Liver (tissue), 9 donors: ENCODE data around the gene SAP30. TPM values are rescaled to one million over a fixed set of nuclear protein-coding genes. Genes with fewer than 3 reads are reported as not detected.

Experiments used
- DNase-seq: peaks from one replicate; pipeline ENCODE4 v3.0.0-alpha.2; 2017; ENCODE audit warnings: low spot score
- H3K27ac ChIP-seq, 2 donors: one replicate each; pipeline ENCODE4 v1.7.0; 2013; ENCODE audit warnings: inconsistent platforms in 2 of 2, low read length in 2 of 2, control low read depth in 1 of 2, low read depth in 1 of 2, mild to moderate bottlenecking in 1 of 2
- H3K27me3 ChIP-seq, 4 donors: one replicate each; pipeline versions ENCODE4 v1.6.1 to v1.7.0; 2013; ENCODE audit warnings: low read length in 3 of 4, inconsistent platforms in 1 of 4, mild to moderate bottlenecking in 1 of 4, moderate library complexity in 1 of 4; ENCODE audit not compliant: control insufficient read depth in 4 of 4, insufficient read depth in 4 of 4
- H3K36me3 ChIP-seq, 4 donors: one replicate each; pipeline versions ENCODE4 v1.6.1 to v1.7.0; 2013; ENCODE audit warnings: low read length in 3 of 4, mild to moderate bottlenecking in 3 of 4, low read depth in 1 of 4, moderate library complexity in 1 of 4; ENCODE audit not compliant: control insufficient read depth in 4 of 4, insufficient read depth in 3 of 4
- H3K4me1 ChIP-seq, 4 donors: one replicate each; pipeline versions ENCODE4 v1.6.1 to v1.7.0; 2013; ENCODE audit warnings: low read length in 3 of 4, mild to moderate bottlenecking in 3 of 4, moderate library complexity in 1 of 4; ENCODE audit not compliant: control insufficient read depth in 4 of 4, insufficient read depth in 4 of 4
- H3K4me3 ChIP-seq, 3 donors: one replicate each; pipeline versions ENCODE4 v1.6.1 to v1.7.0; 2013; ENCODE audit warnings: low read length in 3 of 3, control low read depth in 1 of 3, low read depth in 1 of 3, mild to moderate bottlenecking in 1 of 3
- H3K9ac ChIP-seq, 2 donors: one replicate each; pipeline ENCODE4 v1.7.0; 2013; ENCODE audit warnings: low read length in 2 of 2, mild to moderate bottlenecking in 2 of 2, moderate library complexity in 2 of 2, control low read depth in 1 of 2, low read depth in 1 of 2
- H3K9me3 ChIP-seq, 4 donors: one replicate each; pipeline versions ENCODE4 v1.6.1 to v1.7.0; 2013; ENCODE audit warnings: low read length in 3 of 4; ENCODE audit not compliant: control insufficient read depth in 4 of 4
- EGR1 ChIP-seq, 2 donors: IDR thresholded peaks; 2 replicates each; pipeline ENCODE4 v1.6.1; 2016 to 2018; ENCODE audit warnings: antibody characterized with exemption in 2 of 2, low read depth in 2 of 2
- FOXA1 ChIP-seq: IDR thresholded peaks from 2 replicates; pipeline ENCODE4 v1.6.1; 2016; ENCODE audit warnings: antibody characterized with exemption
- GABPA ChIP-seq, 2 donors: IDR thresholded peaks in 1 of 2; conservative IDR thresholded peaks in 1 of 2; 2 replicates each; pipeline ENCODE4 v1.6.1; 2016; ENCODE audit warnings: antibody characterized with exemption in 2 of 2, mild to moderate bottlenecking in 1 of 2, moderate library complexity in 1 of 2
- HNF4A ChIP-seq, 2 donors: conservative IDR thresholded peaks; 2 replicates each; pipeline ENCODE4 v1.6.1; 2016; ENCODE audit warnings: antibody characterized with exemption in 2 of 2, mild to moderate bottlenecking in 2 of 2
- HNF4G ChIP-seq: IDR thresholded peaks from 2 replicates; pipeline ENCODE4 v1.6.1; 2016; ENCODE audit warnings: antibody characterized with exemption
- NR2F2 ChIP-seq: IDR thresholded peaks from 2 replicates; pipeline ENCODE4 v1.6.1; 2016; ENCODE audit warnings: antibody characterized with exemption
- RAD21 ChIP-seq, 2 donors: IDR thresholded peaks; 2 replicates each; pipeline ENCODE4 v1.6.1; 2016; ENCODE audit warnings: antibody characterized with exemption in 2 of 2, mild to moderate bottlenecking in 2 of 2
- YY1 ChIP-seq: IDR thresholded peaks from 2 replicates; pipeline ENCODE4 v1.6.1; 2016; ENCODE audit warnings: antibody characterized with exemption, mild to moderate bottlenecking
- WGBS: extraction: QIAGEN DNeasy Blood & Tissue Kit; methylation state at CpG from one replicate; pipeline ENCODE4 v1.1.7; 2013; 5-methylcytosine and 5-hydroxymethylcytosine counted together
- polyA plus RNA-seq, 2 donors: library from polyadenylated mRNA; stranded (reverse) in 1 of 2; unstranded in 1 of 2; fragments of 200-250 nt in 1 of 2; fragments of >200 nt in 1 of 2; fragmentation: Nextera tagmentation in 1 of 2; extraction: Ambion mirVana in 1 of 2; gene quantifications; one replicate each; pipeline versions ENCODE4 v1.2.1 to v1.2.3, GENCODE V29; 2013 to 2015
- total RNA-seq, 2 donors: library from RNA; depleted of rRNA; stranded (reverse); fragments of >200 nt; gene quantifications; one replicate each; pipeline ENCODE4 v1.2.3, GENCODE V29; 2014
- TF ChIP-seq, protein P1 (sequence below): fragments of 150-350 bp; IDR thresholded peaks from 2 replicates; pipeline ENCODE4 v1.5.1; 2017; ENCODE audit warnings: improper control_type of control experiment, low read depth, low read length; ENCODE audit not compliant: missing input control
- TF ChIP-seq, protein P2 (sequence below): IDR thresholded peaks from 2 replicates; pipeline ENCODE4 v1.6.1; 2016; ENCODE audit warnings: antibody characterized with exemption
- TF ChIP-seq, protein P3 (sequence below): IDR thresholded peaks from 2 replicates; pipeline ENCODE4 v1.6.1; 2016; ENCODE audit warnings: antibody characterized with exemption, mild to moderate bottlenecking
- donor health status: healthy.
- donor health status: healthy.
- donor health status: healthy.
- donor health status: healthy.
- donor health status: healthy.

SAP30 gene
- total and polyA plus RNA-seq, 4 donors, result 1.3 to 10.0 (median 3.7) TPM

- no peaks in the 10 kb centered on the region for H3K9me3 ChIP-seq
- no peak overlapping the region for H3K27ac ChIP-seq
- H3K4me3 ChIP-seq, result no peak overlapping the region
- no peaks in the 10 kb centered on the region for H3K4me1 ChIP-seq
- H3K36me3 ChIP-seq, result no peaks in the 10 kb centered on the region
- TF ChIP-seq, protein P1, sequence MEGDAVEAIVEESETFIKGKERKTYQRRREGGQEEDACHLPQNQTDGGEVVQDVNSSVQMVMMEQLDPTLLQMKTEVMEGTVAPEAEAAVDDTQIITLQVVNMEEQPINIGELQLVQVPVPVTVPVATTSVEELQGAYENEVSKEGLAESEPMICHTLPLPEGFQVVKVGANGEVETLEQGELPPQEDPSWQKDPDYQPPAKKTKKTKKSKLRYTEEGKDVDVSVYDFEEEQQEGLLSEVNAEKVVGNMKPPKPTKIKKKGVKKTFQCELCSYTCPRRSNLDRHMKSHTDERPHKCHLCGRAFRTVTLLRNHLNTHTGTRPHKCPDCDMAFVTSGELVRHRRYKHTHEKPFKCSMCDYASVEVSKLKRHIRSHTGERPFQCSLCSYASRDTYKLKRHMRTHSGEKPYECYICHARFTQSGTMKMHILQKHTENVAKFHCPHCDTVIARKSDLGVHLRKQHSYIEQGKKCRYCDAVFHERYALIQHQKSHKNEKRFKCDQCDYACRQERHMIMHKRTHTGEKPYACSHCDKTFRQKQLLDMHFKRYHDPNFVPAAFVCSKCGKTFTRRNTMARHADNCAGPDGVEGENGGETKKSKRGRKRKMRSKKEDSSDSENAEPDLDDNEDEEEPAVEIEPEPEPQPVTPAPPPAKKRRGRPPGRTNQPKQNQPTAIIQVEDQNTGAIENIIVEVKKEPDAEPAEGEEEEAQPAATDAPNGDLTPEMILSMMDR, result no peak
- no peak for TF ChIP-seq YY1
- WGBS, result 97% methylated on average over 5 of the region's 5 CpGs
- DNase-seq, result no peak
- H3K27me3 ChIP-seq, result no peaks in the 10 kb centered on the region
- H3K9ac ChIP-seq, result no peak overlapping the region
Observed at GRCh38 chr4:173325007-173325736, 45.6 kb upstream of the SAP30 start.

- no peak for TF ChIP-seq RAD21 (IDR thresholded peaks at IDR 0.05)
- TF ChIP-seq, protein P2, sequence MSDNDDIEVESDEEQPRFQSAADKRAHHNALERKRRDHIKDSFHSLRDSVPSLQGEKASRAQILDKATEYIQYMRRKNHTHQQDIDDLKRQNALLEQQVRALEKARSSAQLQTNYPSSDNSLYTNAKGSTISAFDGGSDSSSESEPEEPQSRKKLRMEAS, result no peak
- no peak for TF ChIP-seq HNF4G
- no peak for TF ChIP-seq GABPA (IDR thresholded peaks at IDR 0.05 in 1 of 2, conservative IDR thresholded peaks at IDR 0.05 in 1 of 2)
- TF ChIP-seq, protein P3, sequence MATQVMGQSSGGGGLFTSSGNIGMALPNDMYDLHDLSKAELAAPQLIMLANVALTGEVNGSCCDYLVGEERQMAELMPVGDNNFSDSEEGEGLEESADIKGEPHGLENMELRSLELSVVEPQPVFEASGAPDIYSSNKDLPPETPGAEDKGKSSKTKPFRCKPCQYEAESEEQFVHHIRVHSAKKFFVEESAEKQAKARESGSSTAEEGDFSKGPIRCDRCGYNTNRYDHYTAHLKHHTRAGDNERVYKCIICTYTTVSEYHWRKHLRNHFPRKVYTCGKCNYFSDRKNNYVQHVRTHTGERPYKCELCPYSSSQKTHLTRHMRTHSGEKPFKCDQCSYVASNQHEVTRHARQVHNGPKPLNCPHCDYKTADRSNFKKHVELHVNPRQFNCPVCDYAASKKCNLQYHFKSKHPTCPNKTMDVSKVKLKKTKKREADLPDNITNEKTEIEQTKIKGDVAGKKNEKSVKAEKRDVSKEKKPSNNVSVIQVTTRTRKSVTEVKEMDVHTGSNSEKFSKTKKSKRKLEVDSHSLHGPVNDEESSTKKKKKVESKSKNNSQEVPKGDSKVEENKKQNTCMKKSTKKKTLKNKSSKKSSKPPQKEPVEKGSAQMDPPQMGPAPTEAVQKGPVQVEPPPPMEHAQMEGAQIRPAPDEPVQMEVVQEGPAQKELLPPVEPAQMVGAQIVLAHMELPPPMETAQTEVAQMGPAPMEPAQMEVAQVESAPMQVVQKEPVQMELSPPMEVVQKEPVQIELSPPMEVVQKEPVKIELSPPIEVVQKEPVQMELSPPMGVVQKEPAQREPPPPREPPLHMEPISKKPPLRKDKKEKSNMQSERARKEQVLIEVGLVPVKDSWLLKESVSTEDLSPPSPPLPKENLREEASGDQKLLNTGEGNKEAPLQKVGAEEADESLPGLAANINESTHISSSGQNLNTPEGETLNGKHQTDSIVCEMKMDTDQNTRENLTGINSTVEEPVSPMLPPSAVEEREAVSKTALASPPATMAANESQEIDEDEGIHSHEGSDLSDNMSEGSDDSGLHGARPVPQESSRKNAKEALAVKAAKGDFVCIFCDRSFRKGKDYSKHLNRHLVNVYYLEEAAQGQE, result no peak
- no peak for TF ChIP-seq HNF4A (conservative IDR thresholded peaks at IDR 0.05)
- TF ChIP-seq, protein P1, result no peak
- TF ChIP-seq EGR1 (IDR thresholded peaks at IDR 0.05; ENCODE audit: low read depth in 2 of 2), result no peak
- no peak for TF ChIP-seq NR2F2
- TF ChIP-seq FOXA1, result no peak
- Histone ChIP-seq H3K4me3 (no peak overlapping the region), H3K36me3 (peaks cover 0 to 5% (median 3%) of the 10 kb centered on the region in 4 donors)
Observed at GRCh38 chr4:173328236-173328901, 42.4 kb upstream of the SAP30 start.

More at GRCh38 chr4:173328236-173328901, 42.4 kb upstream of the SAP30 start:
- WGBS, result 96% methylated on average over 5 of the region's 5 CpGs
- DNase-seq, result no peak
- Histone ChIP-seq H3K9me3 (no peaks in the 10 kb centered on the region), H3K4me1 (peaks cover 0 to 8% (median 2%) of the 10 kb centered on the region in 4 donors), H3K27ac (no peak overlapping the region), H3K9ac (no peak overlapping the region), H3K27me3 (no peaks in the 10 kb centered on the region)
